ENCODE results near the gene RETREG3.

Gene RETREG3

GRCh38 chr17:42618442-42619150 lies 9.4 kb upstream of the RETREG3 start:
- no peak overlapping the region for H3K27ac ChIP-seq
- TF ChIP-seq ZFX (IDR thresholded peaks at IDR 0.05): no peak

GRCh38 chr17:42617956-42618431 lies 8.8 kb upstream of the RETREG3 start:
- TF ChIP-seq ZFX (IDR thresholded peaks at IDR 0.05) (no peak), CTCF (conservative IDR thresholded peaks at IDR 0.05) (no peak)
- H3K27ac ChIP-seq: no peak overlapping the region

GRCh38 chr17:42613699-42614295 lies 4.6 kb upstream of the RETREG3 start:
- TF ChIP-seq ZFX (IDR thresholded peaks at IDR 0.05) (no peak), CTCF (conservative IDR thresholded peaks at IDR 0.05) (no peak)
- no peak overlapping the region for H3K27ac ChIP-seq

- TF ChIP-seq ZFX (IDR thresholded peaks at IDR 0.05): no peak
- no peak for TF ChIP-seq CTCF (conservative IDR thresholded peaks at IDR 0.05)
- no peak overlapping the region for H3K27ac ChIP-seq
These were observed 2.8 kb upstream of the RETREG3 start for GRCh38 chr17:42612013-42612412.

- peak overlapping the region; percentile 95 for H3K27ac ChIP-seq
These were observed 934 bp upstream of the RETREG3 start for GRCh38 chr17:42609814-42610801.

GRCh38 chr17:42608305-42609181 lies 631 bp downstream of the RETREG3 start:
- H3K27ac ChIP-seq: peak overlapping the region; percentile 95
- no peak for TF ChIP-seq ZFX (IDR thresholded peaks at IDR 0.05)
- TF ChIP-seq CTCF (conservative IDR thresholded peaks at IDR 0.05): no peak

- TF ChIP-seq ZFX (IDR thresholded peaks at IDR 0.05) (no peak), CTCF (conservative IDR thresholded peaks at IDR 0.05) (no peak)
- H3K27ac ChIP-seq: no peak overlapping the region
These were observed 1.4 kb downstream of the RETREG3 start for GRCh38 chr17:42607769-42608168.

Data from C4-2B (cell line).